ENCODE data around the gene PANK3. TPM values are rescaled to one million over a fixed set of nuclear protein-coding genes. Genes with fewer than 3 reads are reported as not detected.
A peak's percentile ranks its signal among the peaks of the same experiment; 100 is the strongest.
"Not testable (repeated sequence)": the region's sequence is repeated elsewhere in the genome, so short reads cannot be mapped to it uniquely, and the experiment has no call there.

PANK3 gene
- total RNA-seq, 1 donor from 2014 or later = 26.1 TPM

DNA sequence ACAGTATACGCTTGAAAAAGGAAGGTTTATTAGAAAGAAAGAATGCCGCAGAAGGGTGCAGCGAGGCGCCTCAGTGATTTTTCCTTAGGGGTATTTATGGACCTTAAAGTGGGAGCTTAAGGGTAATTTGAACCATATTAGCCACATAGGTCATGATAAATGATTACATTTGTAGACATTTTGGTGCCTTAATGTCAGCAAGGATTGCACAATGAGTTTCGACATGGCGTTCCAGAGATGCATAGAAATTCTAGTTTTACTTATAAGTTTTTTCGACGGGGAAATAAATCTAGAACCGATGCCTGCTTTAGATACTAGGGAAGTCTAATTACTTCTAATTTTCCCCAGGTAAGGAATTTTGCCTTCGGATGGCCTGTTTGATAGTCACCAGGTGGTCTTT is 20.7 kb upstream of the PANK3 start:
- DNase-seq = no peak
- intact Hi-C loops (cut with DNase I) = no loop called here
- no peak for ATAC-seq (ENCODE audit: poor library complexity)

DNA sequence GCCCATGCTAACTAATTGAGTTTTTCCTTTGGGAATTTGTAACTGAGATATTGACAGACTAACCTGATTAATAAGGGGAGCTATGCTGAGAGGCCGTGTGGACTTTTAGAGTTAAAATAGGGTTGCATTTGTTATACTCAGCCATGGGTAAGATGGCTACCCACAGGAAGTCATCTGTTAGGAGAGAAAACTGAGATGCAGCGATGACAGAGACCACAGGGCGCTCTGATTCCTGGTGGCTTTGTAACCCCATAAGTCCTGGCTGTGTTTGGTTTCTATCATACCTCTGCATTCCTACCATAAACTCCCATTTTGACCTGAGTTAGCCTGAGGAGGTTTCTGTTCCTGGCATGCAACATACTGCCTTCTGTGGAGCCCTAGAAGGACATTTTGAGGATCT is 19.5 kb upstream of the PANK3 start:
- no peak for ATAC-seq (ENCODE audit: poor library complexity)
- intact Hi-C loops (cut with DNase I) = no loop called here
- DNase-seq = no peak

DNA sequence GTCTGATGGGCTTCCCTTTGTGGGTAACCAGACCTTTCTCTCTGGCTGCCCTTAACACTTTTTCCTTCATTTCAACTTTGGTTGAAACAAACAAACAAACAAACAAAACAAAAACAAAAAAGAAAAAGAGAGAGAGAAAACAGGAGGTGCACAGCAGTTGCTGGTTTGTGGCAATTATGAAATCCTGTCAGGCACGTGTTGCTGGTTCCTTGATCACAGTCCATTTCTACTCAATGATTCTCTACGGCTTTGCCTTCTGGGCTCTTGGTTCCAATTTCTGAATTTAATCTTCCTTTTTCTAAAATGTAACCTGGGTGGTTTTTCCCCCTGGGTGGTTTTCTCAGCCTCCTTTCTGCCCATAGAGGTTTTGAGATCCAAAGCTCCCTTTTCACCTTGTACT is 17.8 kb upstream of the PANK3 start:
- ATAC-seq (ENCODE audit: poor library complexity) = no peak
- DNase-seq = no peak
- intact Hi-C loops (cut with DNase I) = no loop called here

DNA sequence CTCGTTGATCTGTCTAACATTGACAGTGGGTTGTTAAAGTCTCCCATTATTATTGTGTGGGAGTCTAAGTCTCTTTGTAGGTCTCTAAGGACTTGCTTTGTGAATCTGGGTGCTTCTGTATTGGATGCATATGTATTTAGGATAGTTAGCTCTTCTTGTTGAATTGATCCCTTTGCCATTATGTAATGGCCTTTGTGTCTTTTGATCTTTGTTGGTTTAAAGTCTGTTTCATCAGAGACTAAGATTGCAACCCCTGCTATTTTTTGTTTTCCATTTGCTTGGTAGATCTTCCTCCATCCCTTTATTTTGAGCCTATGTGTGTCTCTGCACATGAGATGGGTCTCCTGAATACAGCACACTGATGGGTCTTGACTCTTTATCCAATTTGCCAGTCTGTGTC is 17.0 kb upstream of the PANK3 start:
- intact Hi-C loops (cut with DNase I); DNase-seq; ATAC-seq (ENCODE audit: poor library complexity): not testable (repeated sequence)

- ATAC-seq (ENCODE audit: poor library complexity) (no peak), DNase-seq (peak; percentile 60)
- intact Hi-C loops (cut with DNase I) = no loop called here
Measured at GRCh38 chr5:168592014-168592368, 12.8 kb upstream of the PANK3 start.

DNA sequence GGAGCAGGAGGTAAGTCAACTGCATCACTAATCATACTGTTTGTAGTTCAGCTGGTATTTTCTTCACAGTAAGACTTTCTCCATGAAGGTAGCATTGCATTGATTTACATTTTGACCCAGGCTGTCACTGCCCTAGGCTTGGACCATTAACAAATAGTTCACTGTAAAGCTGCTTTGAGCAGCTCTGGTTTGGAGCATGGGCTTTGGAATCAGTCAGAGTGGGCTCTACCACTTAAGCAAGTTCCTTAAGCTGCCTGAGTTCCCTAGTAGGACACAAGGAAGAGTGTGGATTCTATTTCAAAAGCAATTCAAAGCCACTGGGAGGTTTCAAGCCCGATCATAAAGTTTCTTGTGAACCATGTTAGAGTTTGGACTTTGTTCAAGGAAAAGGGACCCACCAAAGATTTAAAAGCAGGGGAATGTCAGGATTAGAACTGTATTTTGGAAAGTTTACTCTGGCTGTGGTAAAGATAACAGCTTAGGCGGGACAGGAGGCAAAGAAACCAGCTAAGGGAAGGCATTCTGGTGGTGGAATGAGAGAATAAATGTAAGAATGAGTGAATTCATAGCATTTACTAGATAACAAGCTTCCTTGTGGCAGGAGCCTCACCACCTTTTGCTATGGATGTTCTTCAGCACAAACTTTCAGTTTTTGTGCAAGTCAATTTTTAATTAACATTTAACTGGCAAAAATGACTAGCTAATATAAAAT is 12.3 kb upstream of the PANK3 start:
- intact Hi-C loops (cut with DNase I) = no loop called here
- DNase-seq (no peak), ATAC-seq (ENCODE audit: poor library complexity) (no peak)

- DNase-seq (no peak), ATAC-seq (ENCODE audit: poor library complexity) (no peak)
- intact Hi-C loops (cut with DNase I) = no loop called here
Measured at GRCh38 chr5:168590666-168591065, 11.5 kb upstream of the PANK3 start.

- DNase-seq (no peak), ATAC-seq (ENCODE audit: poor library complexity) (no peak)
- intact Hi-C loops (cut with DNase I) = no loop called here
Measured at GRCh38 chr5:168587987-168588386, 8.8 kb upstream of the PANK3 start.

DNA sequence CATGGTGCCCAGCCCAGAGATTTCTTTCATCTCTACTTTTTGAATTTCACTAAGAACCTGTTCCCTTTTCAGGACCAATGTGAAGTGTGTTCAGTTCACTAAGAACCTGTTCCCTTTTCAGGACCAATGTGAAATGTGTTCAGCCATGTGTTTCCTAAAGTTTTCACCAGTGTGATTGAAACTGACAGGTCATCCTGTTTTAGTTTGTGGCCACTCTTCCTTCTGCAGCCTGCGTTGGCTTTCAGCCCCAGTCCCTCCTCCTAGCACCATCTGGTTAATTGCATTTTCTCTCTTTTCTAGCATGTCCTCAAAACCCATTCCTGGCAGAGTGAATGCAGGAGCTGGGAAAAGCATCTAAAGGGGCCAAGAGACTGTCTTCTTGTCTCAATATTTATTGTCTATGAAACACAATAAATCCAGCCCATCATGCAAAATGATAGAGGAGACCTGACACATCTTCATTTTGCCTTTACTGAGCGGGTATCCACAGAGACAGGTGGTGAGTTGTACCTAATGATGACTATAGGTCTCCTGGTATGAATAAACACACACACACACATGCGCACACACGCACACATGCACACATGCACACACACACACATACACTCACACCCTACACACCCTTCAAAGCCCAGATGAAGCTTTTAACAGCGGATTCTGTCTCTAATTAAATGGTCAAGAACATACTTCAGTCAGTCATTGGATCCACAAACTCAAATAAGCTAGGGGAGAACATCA is 6.1 kb upstream of the PANK3 start:
- intact Hi-C loops (cut with DNase I) = no loop called here
- no peak for ATAC-seq (ENCODE audit: poor library complexity)
- no peak for DNase-seq

- intact Hi-C loops (cut with DNase I) = no loop called here
- no peak for ATAC-seq (ENCODE audit: poor library complexity)
Measured at GRCh38 chr5:168583742-168584482, 4.7 kb upstream of the PANK3 start.

GRCh38 chr5:168580814-168581469 is 1.8 kb upstream of the PANK3 start:
- intact Hi-C loops (cut with DNase I); DNase-seq; ATAC-seq (ENCODE audit: poor library complexity): not testable (repeated sequence)

More at GRCh38 chr5:168583742-168584482, 4.7 kb upstream of the PANK3 start:
- no peak for DNase-seq

DNA sequence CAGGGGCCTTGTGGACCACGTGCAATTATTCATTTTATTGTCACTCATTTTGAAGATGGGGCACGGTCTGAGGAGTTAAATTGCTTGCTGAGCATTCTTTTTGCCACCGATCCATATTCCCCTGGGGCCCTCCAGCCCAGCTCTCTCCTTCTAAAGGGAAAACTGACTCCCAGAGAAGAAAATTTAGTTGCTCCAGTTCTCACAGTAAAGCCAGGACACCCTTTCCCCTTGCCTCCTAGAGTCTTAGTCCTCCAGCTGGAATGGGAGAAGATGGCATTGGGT is 1.0 kb upstream of the PANK3 start:
- DNase-seq (no peak), ATAC-seq (ENCODE audit: poor library complexity) (no peak)
- intact Hi-C loops (cut with DNase I) = no loop called here

DNA sequence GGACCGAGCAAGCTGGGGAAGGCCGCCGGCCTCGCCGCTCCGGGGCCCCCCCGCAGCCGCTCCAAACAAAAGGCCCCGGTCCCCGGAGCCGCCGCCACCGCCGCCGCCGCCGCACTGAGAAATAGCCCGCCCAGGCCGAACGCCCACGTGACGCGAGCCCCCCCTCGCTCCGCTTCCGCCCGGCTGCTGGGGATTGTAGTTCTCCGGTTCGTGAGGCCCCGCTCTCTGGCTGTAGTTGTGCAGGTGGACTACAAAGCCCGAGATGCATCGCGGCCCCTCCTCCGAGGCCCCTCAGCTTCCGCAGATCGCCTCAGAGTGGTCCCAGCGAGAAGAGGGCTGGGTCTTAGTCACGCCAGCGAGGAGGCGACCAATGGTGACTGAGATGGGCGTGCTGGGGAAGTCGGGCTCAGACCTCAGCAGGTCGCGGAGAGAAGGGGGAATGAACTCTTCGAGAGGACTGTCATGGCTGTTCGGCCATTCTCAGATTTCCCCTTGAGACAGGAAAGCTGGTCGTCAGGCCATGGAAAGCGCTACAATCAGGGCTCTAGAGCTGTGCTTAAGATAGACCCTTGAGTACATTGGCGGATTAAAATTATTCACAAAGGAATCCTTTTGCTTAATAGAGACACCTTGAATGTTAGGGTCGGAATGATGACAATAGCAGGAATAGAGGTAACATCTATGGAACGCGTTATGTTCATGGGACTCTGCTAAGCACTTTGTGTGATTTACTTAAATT is 489 bp upstream of the PANK3 start:
- DNase-seq (peak; percentile 99), ATAC-seq (ENCODE audit: poor library complexity) (peak; percentile 98)
- intact Hi-C loops (cut with DNase I) = no loop called here

- intact Hi-C loops (cut with DNase I) = no loop called here
- ATAC-seq (ENCODE audit: poor library complexity) (no peak), DNase-seq (no peak)
Measured at GRCh38 chr5:168578006-168578405, 1.2 kb downstream of the PANK3 start.

DNA sequence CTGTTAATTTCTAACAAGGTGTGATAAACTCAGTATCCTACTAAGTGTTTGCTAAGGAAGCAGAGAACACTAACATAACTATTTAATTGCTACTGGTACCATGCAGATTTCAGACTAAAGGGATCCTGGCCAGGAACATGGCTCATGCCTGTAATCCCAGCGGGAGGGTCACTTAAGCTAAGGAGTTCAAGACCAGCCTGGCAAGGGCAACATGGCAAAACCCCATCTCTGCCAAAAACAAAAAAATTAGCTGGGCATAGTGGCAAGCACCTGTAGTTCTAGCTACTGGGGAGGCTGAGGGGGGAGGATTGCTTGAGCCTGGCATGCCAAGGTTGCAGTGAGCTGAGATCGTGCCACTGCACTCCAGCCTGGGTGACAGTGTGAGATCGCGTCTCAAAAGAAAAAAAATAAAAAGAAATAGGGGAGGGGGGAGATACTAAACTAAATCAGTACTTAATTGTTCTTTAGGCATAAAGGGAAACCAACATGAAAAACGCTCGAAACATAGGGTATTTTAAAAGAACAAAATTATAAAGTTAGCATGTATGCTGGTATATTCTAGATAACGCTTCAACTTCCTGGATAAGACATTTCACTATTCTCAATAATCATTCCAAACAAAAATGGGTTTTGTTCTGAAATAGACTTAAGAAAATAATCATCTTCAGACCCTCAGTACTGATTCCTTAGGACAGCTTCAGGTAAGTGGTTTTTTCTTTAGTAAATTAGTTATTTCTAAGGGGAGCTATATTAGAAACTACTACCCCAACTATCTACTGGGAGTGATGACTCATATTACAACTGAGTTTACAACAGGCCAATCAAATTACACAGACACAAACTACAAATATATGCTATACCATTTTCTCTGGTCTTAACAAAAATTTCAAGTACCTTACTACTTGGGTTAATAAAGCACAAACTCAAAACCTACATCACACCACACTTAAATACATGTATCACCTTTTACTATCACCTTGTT is 3.5 kb downstream of the PANK3 start:
- intact Hi-C loops (cut with DNase I) = no loop called here
- no peak for ATAC-seq (ENCODE audit: poor library complexity)
- DNase-seq = no peak

GRCh38 chr5:168574156-168574555 is 5.0 kb downstream of the PANK3 start:
- DNase-seq; intact Hi-C loops (cut with DNase I); ATAC-seq (ENCODE audit: poor library complexity): not testable (repeated sequence)

GRCh38 chr5:168573663-168574062 is 5.5 kb downstream of the PANK3 start:
- ATAC-seq (ENCODE audit: poor library complexity); intact Hi-C loops (cut with DNase I); DNase-seq: not testable (repeated sequence)

Data from Right ventricle myocardium superior (tissue), 1 donor.